ENCODE results near the gene USP2.
A peak's percentile ranks its signal among the peaks of the same experiment; 100 is the strongest.

The USP2 gene

GRCh38 chr11:119359365-119360214 lies 21.9 kb downstream of the USP2 start:
- no peaks in the 10 kb centered on the region for H4K20me1 ChIP-seq (ENCODE audit: insufficient read depth, low read length)
- no peaks in the 10 kb centered on the region for H3K36me3 ChIP-seq (replicated peaks; ENCODE audit: insufficient read depth, low read length)
- no peaks in the 10 kb centered on the region for H3K9me2 ChIP-seq (replicated peaks; ENCODE audit: insufficient read depth, low read length)
- H3K27me3 ChIP-seq (replicated peaks; ENCODE audit: insufficient read depth, low read length) = peaks cover 31% of the 10 kb centered on the region
- no peak overlapping the region for H3K27ac ChIP-seq (ENCODE audit: low read length)
- TF ChIP-seq, protein P1, sequence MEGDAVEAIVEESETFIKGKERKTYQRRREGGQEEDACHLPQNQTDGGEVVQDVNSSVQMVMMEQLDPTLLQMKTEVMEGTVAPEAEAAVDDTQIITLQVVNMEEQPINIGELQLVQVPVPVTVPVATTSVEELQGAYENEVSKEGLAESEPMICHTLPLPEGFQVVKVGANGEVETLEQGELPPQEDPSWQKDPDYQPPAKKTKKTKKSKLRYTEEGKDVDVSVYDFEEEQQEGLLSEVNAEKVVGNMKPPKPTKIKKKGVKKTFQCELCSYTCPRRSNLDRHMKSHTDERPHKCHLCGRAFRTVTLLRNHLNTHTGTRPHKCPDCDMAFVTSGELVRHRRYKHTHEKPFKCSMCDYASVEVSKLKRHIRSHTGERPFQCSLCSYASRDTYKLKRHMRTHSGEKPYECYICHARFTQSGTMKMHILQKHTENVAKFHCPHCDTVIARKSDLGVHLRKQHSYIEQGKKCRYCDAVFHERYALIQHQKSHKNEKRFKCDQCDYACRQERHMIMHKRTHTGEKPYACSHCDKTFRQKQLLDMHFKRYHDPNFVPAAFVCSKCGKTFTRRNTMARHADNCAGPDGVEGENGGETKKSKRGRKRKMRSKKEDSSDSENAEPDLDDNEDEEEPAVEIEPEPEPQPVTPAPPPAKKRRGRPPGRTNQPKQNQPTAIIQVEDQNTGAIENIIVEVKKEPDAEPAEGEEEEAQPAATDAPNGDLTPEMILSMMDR (IDR thresholded peaks at IDR 0.05; ENCODE audit: low read length) = no peak
- TF ChIP-seq EZH2phosphoT487 (IDR thresholded peaks at IDR 0.05; ENCODE audit: low read length) = no peak
- TF ChIP-seq EZH2 (optimal IDR thresholded peaks at IDR 0.05; ENCODE audit: low read depth, low read length) = no peak
- no peaks in the 10 kb centered on the region for H3K79me2 ChIP-seq (ENCODE audit: low read length)
- no peak for DNase-seq
- H3K4me3 ChIP-seq (ENCODE audit: low read length) = no peak overlapping the region
- no peaks in the 10 kb centered on the region for H3K9me3 ChIP-seq (replicated peaks; ENCODE audit: insufficient read depth, low read length)
- H3K4me1 ChIP-seq (ENCODE audit: low read length) = peaks cover 12% of the 10 kb centered on the region
- no peaks in the 10 kb centered on the region for H3F3A ChIP-seq (ENCODE audit: insufficient read depth, low read length)
- no peak overlapping the region for H3K9ac ChIP-seq (ENCODE audit: low read length)
- H3K4me2 ChIP-seq (ENCODE audit: low read depth, low read length) = no peak overlapping the region
- H2AFZ ChIP-seq (ENCODE audit: low read length) = no peak overlapping the region

DNA sequence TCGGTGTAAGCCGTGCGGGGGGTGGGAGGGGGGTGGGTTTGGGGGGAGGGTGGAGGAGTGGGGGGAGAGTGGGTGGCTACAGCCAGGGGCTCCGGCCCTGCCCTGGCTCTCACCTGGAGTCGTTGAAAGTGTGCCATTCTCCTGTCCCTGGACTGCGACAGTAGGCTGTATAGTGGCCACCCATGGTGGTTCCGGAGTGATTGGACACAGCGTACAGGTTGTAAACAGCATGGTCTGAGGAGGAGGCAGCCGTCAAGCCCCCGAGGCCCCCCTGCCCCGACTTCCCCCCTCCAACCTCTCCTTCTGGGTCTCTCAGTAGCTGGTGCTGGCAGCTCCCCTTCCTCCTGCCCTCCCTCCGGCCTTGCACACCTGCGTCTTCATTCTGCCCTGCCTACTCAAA lies 24.4 kb downstream of the USP2 start:
- Histone ChIP-seq H3K4me2 (ENCODE audit: low read depth, low read length) (peak overlapping the region; percentile 100), H3K4me3 (ENCODE audit: low read length) (no peak overlapping the region), H2AFZ (ENCODE audit: low read length) (no peak overlapping the region)

GRCh38 chr11:119356349-119357031 lies 25.0 kb downstream of the USP2 start:
- no peaks in the 10 kb centered on the region for H4K20me1 ChIP-seq (ENCODE audit: insufficient read depth, low read length)
- H3K36me3 ChIP-seq (replicated peaks; ENCODE audit: insufficient read depth, low read length) = no peaks in the 10 kb centered on the region
- H3K79me2 ChIP-seq (ENCODE audit: low read length) = no peaks in the 10 kb centered on the region
- H3K4me2 ChIP-seq (ENCODE audit: low read depth, low read length) = peak overlapping the region; percentile 100
- peaks cover 31% of the 10 kb centered on the region for H3K27me3 ChIP-seq (replicated peaks; ENCODE audit: insufficient read depth, low read length)
- H3F3A ChIP-seq (ENCODE audit: insufficient read depth, low read length) = no peaks in the 10 kb centered on the region
- TF ChIP-seq EZH2phosphoT487 (IDR thresholded peaks at IDR 0.05; ENCODE audit: low read length) = no peak
- TF ChIP-seq, protein P1 (IDR thresholded peaks at IDR 0.05; ENCODE audit: low read length) = peak; percentile 87
- peak overlapping the region; percentile 60; the same call in 1 of the 2 replicates for H3K9ac ChIP-seq (ENCODE audit: low read length)
- peak overlapping the region; percentile 99 for H2AFZ ChIP-seq (ENCODE audit: low read length)
- H3K4me3 ChIP-seq (ENCODE audit: low read length) = peak overlapping the region; percentile 87
- peak; percentile 75 for DNase-seq
- no peak overlapping the region for H3K27ac ChIP-seq (ENCODE audit: low read length)
- no peaks in the 10 kb centered on the region for H3K9me3 ChIP-seq (replicated peaks; ENCODE audit: insufficient read depth, low read length)
- no peaks in the 10 kb centered on the region for H3K9me2 ChIP-seq (replicated peaks; ENCODE audit: insufficient read depth, low read length)
- H3K4me1 ChIP-seq (ENCODE audit: low read length) = peaks cover 9% of the 10 kb centered on the region

More for the DNA sequence above, 24.4 kb downstream of the USP2 start:
- Histone ChIP-seq H3K27me3 (replicated peaks; ENCODE audit: insufficient read depth, low read length) (peaks cover 25% of the 10 kb centered on the region), H4K20me1 (ENCODE audit: insufficient read depth, low read length) (no peaks in the 10 kb centered on the region), H3K9me2 (replicated peaks; ENCODE audit: insufficient read depth, low read length) (no peaks in the 10 kb centered on the region), H3K79me2 (ENCODE audit: low read length) (no peaks in the 10 kb centered on the region), H3K9ac (ENCODE audit: low read length) (no peak overlapping the region), H3K27ac (ENCODE audit: low read length) (no peak overlapping the region), H3K36me3 (replicated peaks; ENCODE audit: insufficient read depth, low read length) (no peaks in the 10 kb centered on the region), H3K9me3 (replicated peaks; ENCODE audit: insufficient read depth, low read length) (no peaks in the 10 kb centered on the region), H3K4me1 (ENCODE audit: low read length) (peaks cover 12% of the 10 kb centered on the region), H3F3A (ENCODE audit: insufficient read depth, low read length) (no peaks in the 10 kb centered on the region)
- TF ChIP-seq EZH2 (optimal IDR thresholded peaks at IDR 0.05; ENCODE audit: low read depth, low read length) (no peak), EZH2phosphoT487 (IDR thresholded peaks at IDR 0.05; ENCODE audit: low read length) (no peak)
- TF ChIP-seq, protein P1 (IDR thresholded peaks at IDR 0.05; ENCODE audit: low read length) = no peak
- no peak for DNase-seq
